Pancreas (tissue), 10 donors: Measurements from ENCODE around the gene PCSK6. TPM values are rescaled to one million over a fixed set of nuclear protein-coding genes. Genes with fewer than 3 reads are reported as not detected.
A peak's percentile ranks its signal among the peaks of the same experiment; 100 is the strongest.

ENCODE experiments used
- ATAC-seq, 4 donors: fragments of 200-7000 bp; cut with Tn5 transposase; one replicate each; pipeline versions ENCODE4 v1.8.0 to v1.9.1; 2020; ENCODE audit warnings: mild to moderate bottlenecking in 4 of 4, moderate library complexity in 4 of 4
- DNase-seq, 6 donors: peaks; one replicate each; pipeline ENCODE4 v3.0.0-alpha.2; 2020
- FAIRE-seq: peaks from 2 replicates; lab custom pipeline; 2012; peaks lifted over from hg19 to GRCh38; lab: Jason Lieb, UNC
- H3K27ac ChIP-seq, 4 donors: fragments of 200-600 bp; sonication (generic); 1 replicate in 3 of 4; 2 replicates in 1 of 4; pipeline versions ENCODE4 v1.5.0 to v1.8.0; 2020
- H3K27me3 ChIP-seq, 4 donors: fragments of 200-600 bp; one replicate each; pipeline ENCODE4 v1.8.0; 2021
- H3K36me3 ChIP-seq, 3 donors: fragments of 200-600 bp; sonication (generic) in 1 of 3; one replicate each; pipeline versions ENCODE4 v1.5.0 to v1.8.0; 2020 to 2021
- H3K4me1 ChIP-seq, 3 donors: fragments of 200-600 bp; one replicate each; pipeline ENCODE4 v1.8.0; 2021
- H3K4me3 ChIP-seq, 4 donors: fragments of 200-600 bp; sonication (generic) in 2 of 4; one replicate each; pipeline versions ENCODE4 v1.5.0 to v1.8.0; 2020 to 2021
- H3K9me3 ChIP-seq, 4 donors: fragments of 200-600 bp; one replicate each; pipeline ENCODE4 v1.8.0; 2021
- CTCF ChIP-seq, 4 donors: fragments of 200-600 bp; sonication (generic) in 3 of 4; IDR thresholded peaks; one replicate each; pipeline versions ENCODE4 v1.5.0 to v1.8.0; 2021; ENCODE audit warnings: antibody characterized with exemption in 4 of 4
- WGBS, 2 donors: extraction: QIAGEN DNeasy Blood & Tissue Kit; methylation state at CpG; one replicate each; pipeline ENCODE4 v1.1.7; 2013; 5-methylcytosine and 5-hydroxymethylcytosine counted together
- intact Hi-C, 3 donors: fragments of 100-400 bp; cut with DNase I; formaldehyde crosslinking; loops; one replicate each; pipeline versions ENCODE4 v1.11.1 to v1.14.2; 2022
- polyA plus RNA-seq, 2 donors: library from polyadenylated mRNA; stranded (reverse); fragments of 200-250 nt; gene quantifications; one replicate each; pipeline ENCODE4 v1.2.3, GENCODE V29; 2013
- total RNA-seq, 6 donors: library from RNA; stranded (reverse); fragmentation: NEBNext Ultra II Directional in 4 of 6; extraction: Animal tissue kit (Norgen Biotek cat#: 25700) in 4 of 6; gene quantifications; one replicate each; pipeline versions ENCODE4 v1.2.1 to v1.2.4, GENCODE V29; 2021 to 2023
- donor health status: healthy with polysubstance abuse.
- donor health status: DM: no; HTN: no; CAD: no; lungs with moderate emphysema.
- donor health status: DM: no; HTN: no; CAD: no.
- donor health status: control.
- donor health status: control.
- donor health status: Bipolar disorder and iron deficiency.
- donor health status: DM: yes; HTN: yes; CAD: no.
- donor health status: DM: no; HTN: no; CAD: no.
- donor health status: DM: no; HTN: no; CAD: no.
- donor health status: DM: yes; HTN: yes; CAD: no.

Gene PCSK6
- total and polyA plus RNA-seq, 8 donors: 0.87 to 4.5 (median 3.0) TPM

- ATAC-seq: no peak
- no peaks in the 10 kb centered on the region for H3K36me3 ChIP-seq
- H3K27ac ChIP-seq: no peak overlapping the region
- H3K9me3 ChIP-seq: no peaks in the 10 kb centered on the region
- DNase-seq: no peak
- H3K4me3 ChIP-seq: no peak overlapping the region
- H3K27me3 ChIP-seq: no peaks in the 10 kb centered on the region
- intact Hi-C loops: no loop called here
- peaks cover 3 to 10% (median 10%) of the 10 kb centered on the region in 3 donors for H3K4me1 ChIP-seq
- no peak for FAIRE-seq
- no peak for TF ChIP-seq CTCF (IDR thresholded peaks at IDR 0.05)
Observed at GRCh38 chr15:101511717-101512116, 22.2 kb upstream of the PCSK6 start.

GRCh38 chr15:101510212-101511197 lies 21.0 kb upstream of the PCSK6 start:
- TF ChIP-seq CTCF (IDR thresholded peaks at IDR 0.05): no peak
- WGBS, 2 donors: 80 to 81% methylated on average over 8 of the region's 8 CpGs
- no peaks in the 10 kb centered on the region for H3K36me3 ChIP-seq
- FAIRE-seq: no peak
- H3K27me3 ChIP-seq: no peaks in the 10 kb centered on the region
- DNase-seq: no peak
- no peaks in the 10 kb centered on the region for H3K9me3 ChIP-seq
- H3K27ac ChIP-seq: no peak overlapping the region
- intact Hi-C loops: no loop called here
- peak in 1 of 4 donors; percentile 23 for ATAC-seq
- peaks cover 3 to 10% (median 10%) of the 10 kb centered on the region in 3 donors for H3K4me1 ChIP-seq
- no peak overlapping the region for H3K4me3 ChIP-seq

- intact Hi-C loops: no loop called here
- DNase-seq (no peak), ATAC-seq (no peak), FAIRE-seq (no peak)
- no peaks in the 10 kb centered on the region for H3K9me3 ChIP-seq
- WGBS, 2 donors: 91 to 96% methylated on average over 6 of the region's 6 CpGs
- no peaks in the 10 kb centered on the region for H3K36me3 ChIP-seq
- H3K4me1 ChIP-seq: peaks cover 3 to 10% (median 10%) of the 10 kb centered on the region in 3 donors
- H3K27ac ChIP-seq: no peak overlapping the region
- no peak overlapping the region for H3K4me3 ChIP-seq
- no peaks in the 10 kb centered on the region for H3K27me3 ChIP-seq
- no peak for TF ChIP-seq CTCF (IDR thresholded peaks at IDR 0.05)
Observed at GRCh38 chr15:101509279-101509678, 19.8 kb upstream of the PCSK6 start.

- TF ChIP-seq CTCF (IDR thresholded peaks at IDR 0.05): no peak
- H3K9me3 ChIP-seq: no peaks in the 10 kb centered on the region
- no peak overlapping the region for H3K4me3 ChIP-seq
- WGBS, 2 donors: 89 to 91% methylated on average over 8 of the region's 8 CpGs
- H3K27ac ChIP-seq: no peak overlapping the region
- no peak for FAIRE-seq
- H3K36me3 ChIP-seq: no peaks in the 10 kb centered on the region
- intact Hi-C loops: no loop called here
- no peak for ATAC-seq
- DNase-seq: peak in 1 of 6 donors; percentile 29
- peaks cover 3 to 10% (median 10%) of the 10 kb centered on the region in 3 donors for H3K4me1 ChIP-seq
- no peaks in the 10 kb centered on the region for H3K27me3 ChIP-seq
Observed at GRCh38 chr15:101506491-101506890, 17.0 kb upstream of the PCSK6 start.
